ENCODE results near the gene OR4D9.
A peak's percentile ranks its signal among the peaks of the same experiment; 100 is the strongest.

The OR4D9 gene

GRCh38 chr11:59556115-59556916 lies 45.0 kb downstream of the OR4D9 start:
- peak overlapping the region; percentile 16 to 62 (median 46); a peak in 21 of 22 replicates for H3K4me2 ChIP-seq
- peak overlapping the region in 3 of 11 experiments; percentile 21 to 25 (median 22); a peak in 3 of 22 replicates for H3K9ac ChIP-seq
- H3K4me3 ChIP-seq = peak overlapping the region in 4 of 10 experiments; percentile 31 to 53 (median 49); a peak in 8 of 20 replicates
- H4K20me1 ChIP-seq = no peaks in the 10 kb centered on the region
- no peak for TF ChIP-seq Cebpa-rat (IDR thresholded peaks at IDR 0.05)
- no peaks in the 10 kb centered on the region for H3K36me3 ChIP-seq
- H3K27me3 ChIP-seq = peaks cover 0 to 28% (median 18%) of the 10 kb centered on the region in 11 experiments; a peak in 13 of 22 replicates
- 0 out of 22 replicates have a peak, but pooled peaks cover 0 to 7% (median 0%) of the 10 kb centered on the region in 11 experiments for H3K9me3 ChIP-seq (replicated peaks in 1 of 11)
- peak overlapping the region in 1 of 11 experiments; percentile 21; a peak in 2 of 22 replicates for H3K27ac ChIP-seq
- peaks cover 20 to 76% (median 51%) of the 10 kb centered on the region in 10 experiments for H3K4me1 ChIP-seq

- no peak for TF ChIP-seq Cebpa-rat (IDR thresholded peaks at IDR 0.05)
- Histone ChIP-seq H3K9ac (no peak overlapping the region), H3K4me1 (peaks cover 25 to 79% (median 51%) of the 10 kb centered on the region in 10 experiments), H3K27me3 (peaks cover 0 to 28% (median 18%) of the 10 kb centered on the region in 11 experiments; a peak in 13 of 22 replicates), H3K27ac (no peak overlapping the region), H4K20me1 (no peaks in the 10 kb centered on the region), H3K36me3 (no peaks in the 10 kb centered on the region), H3K9me3 (replicated peaks in 1 of 11) (0 out of 22 replicates have a peak, but pooled peaks cover 0 to 7% (median 0%) of the 10 kb centered on the region in 11 experiments), H3K4me3 (peak overlapping the region in 4 of 10 experiments; percentile 3 to 53 (median 42); a peak in 6 of 20 replicates), H3K4me2 (peak overlapping the region; percentile 16 to 62 (median 46); a peak in 19 of 22 replicates)
These were observed 45.6 kb downstream of the OR4D9 start for GRCh38 chr11:59556917-59557348.

DNA sequence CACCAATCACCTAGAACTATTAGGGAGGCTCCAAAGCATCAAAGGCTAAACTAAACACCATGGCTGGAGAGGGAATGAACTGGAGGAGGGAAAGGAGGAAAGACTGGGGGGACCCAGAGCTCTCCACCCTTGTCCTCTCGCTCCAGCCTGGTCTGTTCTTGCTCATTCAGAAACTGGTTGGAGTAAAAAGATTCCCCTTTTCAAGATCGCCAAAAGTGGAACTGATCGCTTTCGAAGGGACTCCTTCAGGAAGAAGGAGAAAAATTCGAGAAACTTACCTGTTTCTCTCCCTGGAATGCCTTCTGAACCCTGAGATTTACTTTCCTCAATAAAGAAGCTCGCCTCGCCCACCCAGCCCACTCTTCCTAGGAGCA lies 46.9 kb downstream of the OR4D9 start:
- Histone ChIP-seq H3K4me2 (peak overlapping the region; percentile 1 to 62 (median 46); a peak in 17 of 22 replicates), H3K9ac (peak overlapping the region in 1 of 11 experiments; percentile 46; a peak in 2 of 22 replicates), H3K9me3 (replicated peaks in 1 of 11) (0 out of 22 replicates have a peak, but pooled peaks cover 0 to 6% (median 0%) of the 10 kb centered on the region in 11 experiments), H3K4me3 (peak overlapping the region in 4 of 10 experiments; percentile 9 to 59 (median 42); a peak in 6 of 20 replicates), H3K4me1 (peaks cover 23 to 66% (median 43%) of the 10 kb centered on the region in 10 experiments), H3K36me3 (no peaks in the 10 kb centered on the region), H4K20me1 (no peaks in the 10 kb centered on the region), H3K27me3 (peaks cover 0 to 28% (median 18%) of the 10 kb centered on the region in 11 experiments; a peak in 13 of 22 replicates), H3K27ac (0 out of 22 replicates have a peak overlapping the region, but pooled peaks of 1 of the 11 experiments have one; percentile 38)
- TF ChIP-seq Cebpa-rat (IDR thresholded peaks at IDR 0.05) = no peak

DNA sequence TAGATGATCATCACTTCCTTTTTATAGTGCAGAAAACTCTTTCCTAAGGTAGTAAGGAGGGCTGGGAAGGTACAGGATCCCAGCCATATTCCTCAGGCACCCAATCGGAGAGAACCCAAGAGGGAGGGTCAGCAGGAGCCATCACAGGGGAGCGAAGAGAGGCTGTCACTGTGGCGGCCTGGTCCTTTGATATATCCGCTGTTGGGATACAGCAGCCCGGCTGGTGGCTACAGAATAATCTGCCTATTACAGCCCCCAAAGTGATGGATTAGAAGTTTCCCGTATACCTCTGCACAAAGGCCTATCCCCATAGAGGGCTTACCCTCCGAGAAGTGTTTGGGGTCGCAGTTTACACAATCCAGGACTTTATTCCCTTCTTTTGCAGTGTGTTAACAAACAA lies 48.5 kb downstream of the OR4D9 start:
- H3K36me3 ChIP-seq = no peaks in the 10 kb centered on the region
- peak overlapping the region in 1 of 11 experiments; percentile 56; a peak in 1 of 22 replicates for H3K27ac ChIP-seq
- H4K20me1 ChIP-seq = no peaks in the 10 kb centered on the region
- H3K9me3 ChIP-seq (replicated peaks in 1 of 11) = no peaks in the 10 kb centered on the region
- peak overlapping the region in 4 of 11 experiments; percentile 76 to 83 (median 77); a peak in 5 of 22 replicates for H3K9ac ChIP-seq
- peak overlapping the region; percentile 70 to 90 (median 78); a peak in 17 of 20 replicates for H3K4me3 ChIP-seq
- peaks cover 10 to 53% (median 28%) of the 10 kb centered on the region in 10 experiments; a peak in 19 of 20 replicates for H3K4me1 ChIP-seq
- TF ChIP-seq Cebpa-rat (IDR thresholded peaks at IDR 0.05) = no peak
- peaks cover 0 to 28% (median 18%) of the 10 kb centered on the region in 11 experiments; a peak in 13 of 22 replicates for H3K27me3 ChIP-seq
- peak overlapping the region; percentile 57 to 92 (median 81); a peak in 21 of 22 replicates for H3K4me2 ChIP-seq

- Histone ChIP-seq H3K27ac (peak overlapping the region; percentile 14 to 76 (median 63); a peak in 21 of 22 replicates), H3K4me2 (peak overlapping the region; percentile 57 to 92 (median 81)), H3K9ac (peak overlapping the region; percentile 69 to 83 (median 77)), H3K4me1 (peaks cover 10 to 57% (median 28%) of the 10 kb centered on the region in 10 experiments; a peak in 19 of 20 replicates), H4K20me1 (no peaks in the 10 kb centered on the region), H3K27me3 (peaks cover 0 to 28% (median 18%) of the 10 kb centered on the region in 11 experiments; a peak in 13 of 22 replicates), H3K36me3 (no peaks in the 10 kb centered on the region), H3K9me3 (replicated peaks in 1 of 11) (no peaks in the 10 kb centered on the region), H3K4me3 (peak overlapping the region; percentile 70 to 90 (median 78))
- TF ChIP-seq Cebpa-rat (IDR thresholded peaks at IDR 0.05) = no peak
These were observed 49.0 kb downstream of the OR4D9 start for GRCh38 chr11:59560290-59560701.

DNA sequence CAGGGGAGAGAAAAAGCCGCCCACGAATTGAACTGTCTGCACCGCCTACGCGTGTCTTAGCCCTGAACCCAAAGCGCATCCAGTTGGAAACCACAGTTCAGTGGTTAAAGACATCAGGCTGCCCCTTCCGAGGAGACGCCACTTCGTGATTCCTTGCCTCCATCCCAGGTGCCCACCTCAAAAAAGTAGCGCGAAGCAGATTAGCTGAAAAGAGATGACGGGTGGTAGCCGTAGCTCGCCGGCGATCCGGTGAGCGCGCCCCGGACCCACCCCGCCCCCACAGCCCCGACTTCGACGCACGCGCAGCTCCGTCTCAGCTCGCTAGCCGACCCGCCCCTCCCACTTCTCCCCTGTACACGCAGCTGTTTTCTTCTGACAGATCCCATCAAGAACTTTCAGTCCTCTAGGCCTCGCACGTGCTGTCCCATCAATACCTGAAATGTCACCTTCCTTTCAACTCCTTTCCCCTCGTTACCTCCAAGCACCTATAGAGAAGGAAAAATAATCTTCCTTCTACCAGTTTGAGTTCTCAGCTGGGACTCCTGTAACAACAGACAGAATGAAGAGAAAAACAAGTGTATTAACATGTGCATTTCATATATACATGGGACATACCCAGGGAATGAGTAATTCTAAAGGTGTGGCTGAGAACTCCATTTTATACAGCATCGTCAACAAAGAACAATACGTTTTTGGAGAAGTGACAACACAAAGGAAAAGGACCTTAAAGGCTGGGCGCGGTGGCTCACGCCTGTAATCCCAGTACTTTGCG lies 49.5 kb downstream of the OR4D9 start:
- H3K9ac ChIP-seq = peak overlapping the region; percentile 69 to 83 (median 77)
- no peaks in the 10 kb centered on the region for H3K9me3 ChIP-seq (replicated peaks in 1 of 11)
- TF ChIP-seq Cebpa-rat (IDR thresholded peaks at IDR 0.05) = no peak
- peak overlapping the region; percentile 57 to 92 (median 81) for H3K4me2 ChIP-seq
- H3K36me3 ChIP-seq = no peaks in the 10 kb centered on the region
- H3K27ac ChIP-seq = peak overlapping the region; percentile 14 to 76 (median 63); a peak in 21 of 22 replicates
- H4K20me1 ChIP-seq = no peaks in the 10 kb centered on the region
- H3K27me3 ChIP-seq = peaks cover 0 to 23% (median 14%) of the 10 kb centered on the region in 11 experiments; a peak in 12 of 22 replicates
- peak overlapping the region; percentile 70 to 90 (median 78) for H3K4me3 ChIP-seq
- peaks cover 10 to 57% (median 26%) of the 10 kb centered on the region in 10 experiments; a peak in 19 of 20 replicates for H3K4me1 ChIP-seq

DNA sequence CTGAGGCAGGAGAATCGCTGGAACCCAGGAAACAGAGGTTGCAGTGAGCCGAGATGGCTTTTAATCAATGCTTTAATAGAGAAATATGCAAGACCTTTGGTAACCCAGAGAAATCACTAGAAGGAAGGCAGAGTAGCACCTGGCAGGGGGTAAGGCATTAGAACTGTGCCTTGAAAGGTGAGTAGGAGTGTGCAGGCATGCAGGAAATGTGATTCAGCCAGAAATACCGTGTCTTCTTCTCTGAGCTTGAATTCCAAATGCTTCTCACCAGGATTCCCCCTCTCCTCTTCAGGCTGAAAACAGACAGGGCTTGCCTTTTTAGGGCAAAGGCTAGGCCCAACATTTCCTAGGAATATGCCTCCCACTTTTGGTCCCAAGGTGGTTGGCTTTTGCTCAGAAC lies 51.0 kb downstream of the OR4D9 start:
- Histone ChIP-seq H3K9ac (no peak overlapping the region), H3K9me3 (replicated peaks in 1 of 11) (no peaks in the 10 kb centered on the region), H3K4me1 (peaks cover 5 to 43% (median 21%) of the 10 kb centered on the region in 10 experiments; a peak in 18 of 20 replicates), H3K27me3 (peaks cover 0 to 13% (median 7%) of the 10 kb centered on the region in 11 experiments; a peak in 8 of 22 replicates), H3K27ac (no peak overlapping the region), H3K4me2 (no peak overlapping the region), H3K4me3 (no peak overlapping the region), H3K36me3 (no peaks in the 10 kb centered on the region), H4K20me1 (no peaks in the 10 kb centered on the region)
- no peak for TF ChIP-seq Cebpa-rat (IDR thresholded peaks at IDR 0.05)

All from BLaER1 treated with 17β-estradiol and CSF1 and Interleukin-3, amounts not matched to agents 10 nM and 100 nM (cell line).